PC-3 (cell line): ENCODE results near the gene KCNB1. TPM values are rescaled to one million over a fixed set of nuclear protein-coding genes. Genes with fewer than 3 reads are reported as not detected.

Experiments used
- ATAC-seq: fragments of 200-7000 bp; cut with Tn5 transposase; 2 replicates; pipeline ENCODE4 v1.9.1; 2020; ENCODE audit warnings: mild to moderate bottlenecking, moderate library complexity
- BruUV-seq: library from RNA; stranded (reverse); fragments of 400-500 nt; replicated peaks from 2 replicates; lab custom pipeline; 2021; lab: Mats Ljungman, UMichigan
- CTCF ChIA-PET: fragments of 300-600 bp; sonication (Branson Sonifier 250); formaldehyde crosslinking; loops from one replicate; lab custom pipeline; 2022; ENCODE audit warnings: antibody characterized with exemption; lab: Charles Lee
- POLR2A ChIA-PET: fragments of 300-600 bp; sonication (Branson Sonifier 250); formaldehyde crosslinking; loops from one replicate; lab custom pipeline; 2022; ENCODE audit warnings: antibody characterized with exemption; ENCODE audit not compliant: unreplicated experiment; lab: Charles Lee
- DNase-seq: peaks from one replicate; pipeline ENCODE4 v3.0.0-alpha.2; 2015
- H2AFZ ChIP-seq: fragments of 300-600 bp; sonication (generic); 2 replicates; pipeline ENCODE4 v1.6.0; 2016; ENCODE audit warnings: antibody characterized with exemption, low read length
- H3F3A ChIP-seq: fragments of 300-600 bp; sonication (generic); one replicate; pipeline ENCODE4 v1.6.0; 2017; ENCODE audit warnings: antibody characterized with exemption, low read length, control low read depth, mild to moderate bottlenecking; ENCODE audit not compliant: unreplicated experiment
- H3K27ac ChIP-seq: fragments of 300-600 bp; sonication (generic); 2 replicates; pipeline ENCODE4 v1.5.1; 2016; ENCODE audit warnings: mild to moderate bottlenecking, low read length
- H3K27me3 ChIP-seq: fragments of 300-600 bp; sonication (generic); 2 replicates; pipeline ENCODE4 v1.6.1; 2016; ENCODE audit warnings: low read length, mixed read lengths
- H3K36me3 ChIP-seq: fragments of 300-600 bp; sonication (generic); 2 replicates; pipeline ENCODE4 v1.6.1; 2016; ENCODE audit warnings: low read depth, mixed run types, low read length, mixed read lengths
- H3K4me1 ChIP-seq: fragments of 300-600 bp; sonication (generic); 2 replicates; pipeline ENCODE4 v1.5.1; 2016; ENCODE audit warnings: low read length; ENCODE audit not compliant: insufficient read depth
- H3K4me2 ChIP-seq: fragments of 300-600 bp; sonication (generic); 2 replicates; pipeline ENCODE4 v1.6.0; 2016; ENCODE audit warnings: low read length
- H3K4me3 ChIP-seq: fragments of 300-600 bp; sonication (generic); 2 replicates; pipeline ENCODE4 v1.5.1; 2016; ENCODE audit warnings: mild to moderate bottlenecking, low read length, mixed read lengths
- H3K79me2 ChIP-seq: fragments of 300-600 bp; sonication (generic); 2 replicates; pipeline ENCODE4 v1.6.1; 2017; ENCODE audit warnings: low read length, mixed read lengths
- H3K9ac ChIP-seq: fragments of 300-600 bp; sonication (generic); 2 replicates; pipeline ENCODE4 v1.6.0; 2016; ENCODE audit warnings: mild to moderate bottlenecking, low read length
- H3K9me2 ChIP-seq: fragments of 300-600 bp; sonication (generic); replicated peaks from 2 replicates; pipeline ENCODE4 v1.6.1; 2016; ENCODE audit warnings: mixed run types, low read length, mixed read lengths
- H3K9me3 ChIP-seq: fragments of 300-600 bp; sonication (generic); 2 replicates; pipeline ENCODE4 v1.6.1; 2016; ENCODE audit warnings: low read length, mixed read lengths
- H4K20me1 ChIP-seq: fragments of 300-600 bp; sonication (generic); 2 replicates; pipeline ENCODE4 v1.6.1; 2016; ENCODE audit warnings: low read length, mixed read lengths
- CTCF ChIP-seq: fragments of 300-600 bp; sonication (generic); conservative IDR thresholded peaks from 2 replicates; pipeline ENCODE4 v1.5.1; 2017; ENCODE audit warnings: antibody characterized with exemption, low read depth, mild to moderate bottlenecking, low read length
- EZH2 ChIP-seq: fragments of 300-600 bp; sonication (generic); IDR thresholded peaks from one replicate; pipeline ENCODE4 v1.6.1; 2017; ENCODE audit warnings: antibody characterized with exemption, mild to moderate bottlenecking, low read length; ENCODE audit not compliant: unreplicated experiment
- EZH2phosphoT487 ChIP-seq: fragments of 300-600 bp; sonication (generic); IDR thresholded peaks from 2 replicates; pipeline ENCODE4 v1.6.1; 2018; ENCODE audit warnings: mild to moderate bottlenecking, antibody characterized with exemption, low read length, borderline replicate concordance
- intact Hi-C: fragments of 100-400 bp; cut with micrococcal nuclease; formaldehyde crosslinking; loops from 2 replicates; pipeline ENCODE4 v1.9.0; 2023
- total RNA-seq: library from RNA; depleted of rRNA; stranded (reverse); fragments of >200 nt; gene quantifications from 2 replicates; pipeline ENCODE4 v1.2.3, GENCODE V29; 2014

Gene KCNB1
- total RNA-seq, 1 experiment from 2014 or later: 0.04 TPM

- intact Hi-C loops: loop anchor here (5.0 kb wide), 1 partner anchor 92 kb away; the partner anchor contains the start of gene KCNB1
These were observed 92.6 kb downstream of the KCNB1 start for GRCh38 chr20:49389854-49390253.

GRCh38 chr20:49388744-49389143 lies 93.7 kb downstream of the KCNB1 start:
- Histone ChIP-seq H3F3A (no peaks in the 10 kb centered on the region), H3K9ac (no peak overlapping the region), H3K4me2 (no peak overlapping the region), H4K20me1 (no peaks in the 10 kb centered on the region), H3K27me3 (peaks cover 14% of the 10 kb centered on the region), H3K4me1 (no peaks in the 10 kb centered on the region), H2AFZ (no peak overlapping the region), H3K9me2 (no peaks in the 10 kb centered on the region), H3K9me3 (no peaks in the 10 kb centered on the region), H3K79me2 (no peaks in the 10 kb centered on the region), H3K27ac (no peak overlapping the region), H3K4me3 (no peak overlapping the region), H3K36me3 (no peaks in the 10 kb centered on the region)
- CTCF ChIA-PET: no interaction called here
- BruUV-seq: no TSS peak
- POLR2A ChIA-PET: no interaction called here
- ATAC-seq: no peak
- intact Hi-C loops: loop anchor here (5.0 kb wide), 1 partner anchor 94 kb away; the partner anchor contains the start of gene KCNB1
- no peak for DNase-seq
- TF ChIP-seq EZH2: no peak
- no peak for TF ChIP-seq EZH2phosphoT487
- no peak for TF ChIP-seq CTCF

More at GRCh38 chr20:49389854-49390253, 92.6 kb downstream of the KCNB1 start:
- Histone ChIP-seq H3K4me2 (no peak overlapping the region), H3K4me3 (no peak overlapping the region), H4K20me1 (no peaks in the 10 kb centered on the region), H2AFZ (no peak overlapping the region), H3K4me1 (no peaks in the 10 kb centered on the region), H3K79me2 (no peaks in the 10 kb centered on the region), H3K36me3 (no peaks in the 10 kb centered on the region), H3K9me2 (no peaks in the 10 kb centered on the region), H3K9me3 (no peaks in the 10 kb centered on the region), H3K27me3 (peaks cover 14% of the 10 kb centered on the region), H3K9ac (no peak overlapping the region), H3F3A (no peaks in the 10 kb centered on the region), H3K27ac (no peak overlapping the region)
- CTCF ChIA-PET: no interaction called here
- ATAC-seq (no peak), DNase-seq (no peak)
- no TSS peak for BruUV-seq
- POLR2A ChIA-PET: no interaction called here
- TF ChIP-seq CTCF: no peak
- TF ChIP-seq EZH2phosphoT487: no peak
- no peak for TF ChIP-seq EZH2

- BruUV-seq: no TSS peak
- CTCF ChIA-PET: no interaction called here
These were observed 94.9 kb downstream of the KCNB1 start for GRCh38 chr20:49387581-49387939.

More at GRCh38 chr20:49387581-49387939, 94.9 kb downstream of the KCNB1 start:
- no peak for ATAC-seq
- Histone ChIP-seq H3F3A (no peaks in the 10 kb centered on the region), H3K9me3 (no peaks in the 10 kb centered on the region), H3K27me3 (peaks cover 14% of the 10 kb centered on the region), H3K4me2 (no peak overlapping the region), H3K36me3 (no peaks in the 10 kb centered on the region), H2AFZ (no peak overlapping the region), H3K9ac (no peak overlapping the region), H3K4me1 (no peaks in the 10 kb centered on the region), H4K20me1 (no peaks in the 10 kb centered on the region), H3K9me2 (no peaks in the 10 kb centered on the region), H3K79me2 (no peaks in the 10 kb centered on the region), H3K27ac (no peak overlapping the region), H3K4me3 (no peak overlapping the region)
- POLR2A ChIA-PET: no interaction called here
- no peak for DNase-seq
- intact Hi-C loops: loop anchor here (5.0 kb wide), 1 partner anchor 95 kb away; the partner anchor contains the start of gene KCNB1
- TF ChIP-seq EZH2phosphoT487: no peak
